Fibroblast of the aortic adventitia (primary cell): ENCODE measurements around the gene ACKR2. TPM values are rescaled to one million over a fixed set of nuclear protein-coding genes. Genes with fewer than 3 reads are reported as not detected.
A peak's percentile ranks its signal among the peaks of the same experiment; 100 is the strongest.

Source experiments
- DNase-seq: peaks from one replicate; pipeline ENCODE4 v3.0.0-alpha.2; 2010; ENCODE audit warnings: low read depth
- H3K4me3 ChIP-seq: 2 replicates; pipeline ENCODE4 v1.5.1; 2011; ENCODE audit warnings: low read depth, mild to moderate bottlenecking, control low read depth, low read length, moderate library complexity
- total RNA-seq: library from RNA; depleted of rRNA; stranded (reverse); fragments of >200 nt; gene quantifications from 2 replicates; pipeline ENCODE4 v1.2.3, GENCODE V29; 2012; ENCODE audit warnings: low replicate concordance
- TF ChIP-seq, protein P1 (sequence below): IDR thresholded peaks from 2 replicates; pipeline ENCODE4 v1.5.1; 2011; ENCODE audit warnings: mild to moderate bottlenecking, low read length, control low read depth, inconsistent platforms; ENCODE audit not compliant: insufficient read depth

The ACKR2 gene
- total RNA-seq, 1 donor, result under 0.01 TPM

- TF ChIP-seq, protein P1, sequence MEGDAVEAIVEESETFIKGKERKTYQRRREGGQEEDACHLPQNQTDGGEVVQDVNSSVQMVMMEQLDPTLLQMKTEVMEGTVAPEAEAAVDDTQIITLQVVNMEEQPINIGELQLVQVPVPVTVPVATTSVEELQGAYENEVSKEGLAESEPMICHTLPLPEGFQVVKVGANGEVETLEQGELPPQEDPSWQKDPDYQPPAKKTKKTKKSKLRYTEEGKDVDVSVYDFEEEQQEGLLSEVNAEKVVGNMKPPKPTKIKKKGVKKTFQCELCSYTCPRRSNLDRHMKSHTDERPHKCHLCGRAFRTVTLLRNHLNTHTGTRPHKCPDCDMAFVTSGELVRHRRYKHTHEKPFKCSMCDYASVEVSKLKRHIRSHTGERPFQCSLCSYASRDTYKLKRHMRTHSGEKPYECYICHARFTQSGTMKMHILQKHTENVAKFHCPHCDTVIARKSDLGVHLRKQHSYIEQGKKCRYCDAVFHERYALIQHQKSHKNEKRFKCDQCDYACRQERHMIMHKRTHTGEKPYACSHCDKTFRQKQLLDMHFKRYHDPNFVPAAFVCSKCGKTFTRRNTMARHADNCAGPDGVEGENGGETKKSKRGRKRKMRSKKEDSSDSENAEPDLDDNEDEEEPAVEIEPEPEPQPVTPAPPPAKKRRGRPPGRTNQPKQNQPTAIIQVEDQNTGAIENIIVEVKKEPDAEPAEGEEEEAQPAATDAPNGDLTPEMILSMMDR, result no peak
- no peak for DNase-seq
- H3K4me3 ChIP-seq, result no peak overlapping the region
Observed at GRCh38 chr3:42829083-42829627, 19.9 kb downstream of the ACKR2 start.

- TF ChIP-seq, protein P1, result no peak
- DNase-seq, result no peak
Observed at GRCh38 chr3:42829628-42830436, 20.6 kb downstream of the ACKR2 start.

GRCh38 chr3:42830437-42831320 lies 21.4 kb downstream of the ACKR2 start:
- no peak overlapping the region for H3K4me3 ChIP-seq
- TF ChIP-seq, protein P1, result peak; percentile 58
- DNase-seq, result peak; percentile 43

More at GRCh38 chr3:42829628-42830436, 20.6 kb downstream of the ACKR2 start:
- no peak overlapping the region for H3K4me3 ChIP-seq

DNA sequence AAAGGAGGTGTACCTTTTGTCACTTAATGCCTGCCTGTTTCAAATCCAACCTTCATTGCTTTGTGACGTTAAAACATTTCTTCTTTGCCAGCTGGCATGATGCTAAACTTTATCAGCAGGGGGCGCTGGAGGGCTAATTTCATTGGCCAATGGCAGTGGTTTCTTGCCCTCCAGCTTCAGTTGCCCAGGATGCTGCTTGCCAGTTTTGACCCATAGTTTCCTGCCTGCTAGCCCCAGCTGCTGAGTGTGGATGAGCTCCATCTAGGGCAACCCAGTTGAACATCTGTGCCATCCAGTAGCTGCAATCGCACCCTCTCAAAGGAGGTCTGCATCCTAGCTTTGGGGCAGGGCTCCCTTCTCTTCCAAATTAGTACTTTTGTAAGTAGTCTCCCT lies 22.1 kb downstream of the ACKR2 start:
- H3K4me3 ChIP-seq, result no peak overlapping the region
- DNase-seq, result peak; percentile 58
- TF ChIP-seq, protein P1, result peak; percentile 67

- TF ChIP-seq, protein P1, result peak; percentile 29
- no peak overlapping the region for H3K4me3 ChIP-seq
- no peak for DNase-seq
Observed at GRCh38 chr3:42836150-42837123, 27.2 kb downstream of the ACKR2 start.

DNA sequence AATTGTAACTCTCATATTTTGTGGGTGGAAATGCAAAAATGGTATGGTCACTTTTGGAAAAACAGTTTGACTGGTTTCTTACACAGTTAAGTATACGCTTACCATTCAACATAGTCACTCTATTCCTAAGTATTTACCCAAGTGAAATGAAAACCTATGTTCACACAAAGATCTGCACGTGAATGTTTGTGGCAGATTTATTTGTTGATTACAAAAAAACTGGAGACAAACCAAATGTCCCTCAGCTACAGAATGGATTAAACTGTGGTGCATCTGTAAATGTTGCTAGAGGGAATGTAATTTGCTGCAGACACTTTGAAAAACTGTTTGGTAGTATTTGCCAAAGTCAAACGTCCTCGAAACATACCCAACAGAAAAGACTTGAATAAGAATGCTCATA lies 29.3 kb downstream of the ACKR2 start:
- TF ChIP-seq, protein P1, result no peak
- no peak for DNase-seq
- no peak overlapping the region for H3K4me3 ChIP-seq
